ENCODE data around the gene CLCN4. TPM values are rescaled to one million over a fixed set of nuclear protein-coding genes. Genes with fewer than 3 reads are reported as not detected.

CLCN4 gene
- total and polyA plus RNA-seq, 4 experiments from 2014 or later: 0.28 to 0.29 TPM; not detected in 2

GRCh38 chrX:10126834-10127233 is 29.9 kb upstream of the CLCN4 start:
- Mint-ChIP-seq H3K27ac (peak overlapping the region in 2 of 7 donors; percentile 41 to 46), H3K36me3 (peaks cover 6 to 31% of the 10 kb centered on the region in 2 donors), H3K4me1 (peaks cover 0 to 5% (median 1%) of the 10 kb centered on the region in 4 donors), H3K27me3 (no peaks in the 10 kb centered on the region), H3K4me3 (no peak overlapping the region), H3K9me3 (no peaks in the 10 kb centered on the region)
- Histone ChIP-seq H3K4me1 (ENCODE audit: insufficient read depth, low read length) (no peaks in the 10 kb centered on the region), H3K36me3 (ENCODE audit: insufficient read depth, low read length) (peaks cover 20% of the 10 kb centered on the region), H3K9me3 (ENCODE audit: control insufficient read depth in 1 of 2, low read length in 2 of 2) (no peaks in the 10 kb centered on the region), H3K27me3 (ENCODE audit: insufficient read depth, low read length) (no peaks in the 10 kb centered on the region), H3K4me3 (ENCODE audit: low read length in 2 of 2) (no peak overlapping the region), H3K27ac (ENCODE audit: low read depth, low read length) (no peak overlapping the region)
- DNase-seq: no peak
- POLR2A ChIA-PET (ENCODE audit: partially characterized antibody): no interaction called here
- intact Hi-C loops (cut with micrococcal nuclease): no loop called here
- CTCF ChIA-PET (ENCODE audit: partially characterized antibody): no interaction called here

- no peak overlapping the region for H3K4me3 ChIP-seq (ENCODE audit: low read length in 2 of 2)
- H3K9me3 ChIP-seq (ENCODE audit: control insufficient read depth in 1 of 2, low read length in 2 of 2): no peaks in the 10 kb centered on the region
- no peaks in the 10 kb centered on the region for H3K27me3 Mint-ChIP-seq
- DNase-seq: no peak
- no peaks in the 10 kb centered on the region for H3K27me3 ChIP-seq (ENCODE audit: insufficient read depth, low read length)
- no peak overlapping the region for H3K27ac Mint-ChIP-seq
- H3K4me3 Mint-ChIP-seq: no peak overlapping the region
- H3K36me3 Mint-ChIP-seq: peaks cover 10 to 36% of the 10 kb centered on the region in 2 donors
- ChIA-PET POLR2A (ENCODE audit: partially characterized antibody) (no interaction called here), CTCF (ENCODE audit: partially characterized antibody) (no interaction called here)
- no peaks in the 10 kb centered on the region for H3K4me1 ChIP-seq (ENCODE audit: insufficient read depth, low read length)
- no peaks in the 10 kb centered on the region for H3K9me3 Mint-ChIP-seq
- H3K27ac ChIP-seq (ENCODE audit: low read depth, low read length): no peak overlapping the region
- intact Hi-C loops (cut with micrococcal nuclease): no loop called here
- H3K36me3 ChIP-seq (ENCODE audit: insufficient read depth, low read length): peaks cover 20% of the 10 kb centered on the region
- H3K4me1 Mint-ChIP-seq: peaks cover 0 to 3% (median 0%) of the 10 kb centered on the region in 4 donors
Observed at GRCh38 chrX:10128386-10128785, 28.4 kb upstream of the CLCN4 start.

- H3K27me3 ChIP-seq (ENCODE audit: insufficient read depth, low read length): no peaks in the 10 kb centered on the region
- no peaks in the 10 kb centered on the region for H3K9me3 ChIP-seq (ENCODE audit: control insufficient read depth in 1 of 2, low read length in 2 of 2)
- ChIA-PET POLR2A (ENCODE audit: partially characterized antibody) (no interaction called here), CTCF (ENCODE audit: partially characterized antibody) (no interaction called here)
- Mint-ChIP-seq H3K4me1 (peaks cover 0 to 3% (median 0%) of the 10 kb centered on the region in 4 donors), H3K27me3 (no peaks in the 10 kb centered on the region), H3K36me3 (peaks cover 16 to 44% of the 10 kb centered on the region in 2 donors), H3K4me3 (no peak overlapping the region), H3K27ac (peak overlapping the region in 1 of 7 donors; percentile 7), H3K9me3 (no peaks in the 10 kb centered on the region)
- no peaks in the 10 kb centered on the region for H3K4me1 ChIP-seq (ENCODE audit: insufficient read depth, low read length)
- intact Hi-C loops (cut with micrococcal nuclease): no loop called here
- no peak overlapping the region for H3K4me3 ChIP-seq (ENCODE audit: low read length in 2 of 2)
- no peak for DNase-seq
- H3K36me3 ChIP-seq (ENCODE audit: insufficient read depth, low read length): peaks cover 18% of the 10 kb centered on the region
- no peak overlapping the region for H3K27ac ChIP-seq (ENCODE audit: low read depth, low read length)
Observed at GRCh38 chrX:10129229-10129628, 27.5 kb upstream of the CLCN4 start.

GRCh38 chrX:10130354-10130753 is 26.4 kb upstream of the CLCN4 start:
- ChIA-PET POLR2A (ENCODE audit: partially characterized antibody) (no interaction called here), CTCF (ENCODE audit: partially characterized antibody) (no interaction called here)
- no peaks in the 10 kb centered on the region for H3K9me3 Mint-ChIP-seq
- Histone ChIP-seq H3K36me3 (ENCODE audit: insufficient read depth, low read length) (peaks cover 14% of the 10 kb centered on the region), H3K4me3 (ENCODE audit: low read length in 2 of 2) (no peak overlapping the region), H3K9me3 (ENCODE audit: control insufficient read depth in 1 of 2, low read length in 2 of 2) (no peaks in the 10 kb centered on the region), H3K27me3 (ENCODE audit: insufficient read depth, low read length) (no peaks in the 10 kb centered on the region), H3K27ac (ENCODE audit: low read depth, low read length) (no peak overlapping the region), H3K4me1 (ENCODE audit: insufficient read depth, low read length) (no peaks in the 10 kb centered on the region)
- H3K27me3 Mint-ChIP-seq: no peaks in the 10 kb centered on the region
- H3K27ac Mint-ChIP-seq: peak overlapping the region in 1 of 7 donors; percentile 10
- peaks cover 0 to 3% (median 0%) of the 10 kb centered on the region in 4 donors for H3K4me1 Mint-ChIP-seq
- H3K36me3 Mint-ChIP-seq: peaks cover 16 to 50% of the 10 kb centered on the region in 2 donors
- intact Hi-C loops (cut with micrococcal nuclease): no loop called here
- H3K4me3 Mint-ChIP-seq: no peak overlapping the region
- DNase-seq: no peak

- POLR2A ChIA-PET (ENCODE audit: partially characterized antibody): no interaction called here
- H3K4me1 Mint-ChIP-seq: no peaks in the 10 kb centered on the region
Observed at GRCh38 chrX:10133980-10134676, 22.6 kb upstream of the CLCN4 start.

GRCh38 chrX:10134921-10135320 is 21.9 kb upstream of the CLCN4 start:
- no peaks in the 10 kb centered on the region for H3K27me3 ChIP-seq (ENCODE audit: insufficient read depth, low read length)
- H3K27ac ChIP-seq (ENCODE audit: low read depth, low read length): no peak overlapping the region
- no peak for DNase-seq
- Mint-ChIP-seq H3K4me3 (no peak overlapping the region), H3K9me3 (no peaks in the 10 kb centered on the region), H3K4me1 (no peaks in the 10 kb centered on the region), H3K27me3 (no peaks in the 10 kb centered on the region), H3K27ac (no peak overlapping the region), H3K36me3 (peaks cover 15 to 43% of the 10 kb centered on the region in 2 donors)
- CTCF ChIA-PET (ENCODE audit: partially characterized antibody): no interaction called here
- no peaks in the 10 kb centered on the region for H3K4me1 ChIP-seq (ENCODE audit: insufficient read depth, low read length)
- POLR2A ChIA-PET (ENCODE audit: partially characterized antibody): no interaction called here
- no peak overlapping the region for H3K4me3 ChIP-seq (ENCODE audit: low read length in 2 of 2)
- intact Hi-C loops (cut with micrococcal nuclease): no loop called here
- no peaks in the 10 kb centered on the region for H3K9me3 ChIP-seq (ENCODE audit: control insufficient read depth in 1 of 2, low read length in 2 of 2)
- peaks cover 12% of the 10 kb centered on the region for H3K36me3 ChIP-seq (ENCODE audit: insufficient read depth, low read length)

More at GRCh38 chrX:10133980-10134676, 22.6 kb upstream of the CLCN4 start:
- no peak for DNase-seq
- Histone ChIP-seq H3K27ac (ENCODE audit: low read depth, low read length) (no peak overlapping the region), H3K4me3 (ENCODE audit: low read length in 2 of 2) (no peak overlapping the region), H3K9me3 (ENCODE audit: control insufficient read depth in 1 of 2, low read length in 2 of 2) (no peaks in the 10 kb centered on the region), H3K4me1 (ENCODE audit: insufficient read depth, low read length) (no peaks in the 10 kb centered on the region), H3K36me3 (ENCODE audit: insufficient read depth, low read length) (peaks cover 16% of the 10 kb centered on the region), H3K27me3 (ENCODE audit: insufficient read depth, low read length) (no peaks in the 10 kb centered on the region)
- no peaks in the 10 kb centered on the region for H3K9me3 Mint-ChIP-seq
- CTCF ChIA-PET (ENCODE audit: partially characterized antibody): no interaction called here
- no peak overlapping the region for H3K27ac Mint-ChIP-seq
- peaks cover 15 to 45% of the 10 kb centered on the region in 2 donors for H3K36me3 Mint-ChIP-seq
- no peak overlapping the region for H3K4me3 Mint-ChIP-seq
- intact Hi-C loops (cut with micrococcal nuclease): no loop called here
- no peaks in the 10 kb centered on the region for H3K27me3 Mint-ChIP-seq

- intact Hi-C loops (cut with micrococcal nuclease): no loop called here
- Histone ChIP-seq H3K36me3 (ENCODE audit: insufficient read depth, low read length) (peaks cover 12% of the 10 kb centered on the region), H3K27me3 (ENCODE audit: insufficient read depth, low read length) (no peaks in the 10 kb centered on the region), H3K4me1 (ENCODE audit: insufficient read depth, low read length) (no peaks in the 10 kb centered on the region), H3K4me3 (ENCODE audit: low read length in 2 of 2) (no peak overlapping the region), H3K27ac (ENCODE audit: low read depth, low read length) (no peak overlapping the region), H3K9me3 (ENCODE audit: control insufficient read depth in 1 of 2, low read length in 2 of 2) (no peaks in the 10 kb centered on the region)
- Mint-ChIP-seq H3K27me3 (no peaks in the 10 kb centered on the region), H3K27ac (no peak overlapping the region), H3K4me3 (no peak overlapping the region), H3K9me3 (no peaks in the 10 kb centered on the region), H3K36me3 (peaks cover 17 to 48% of the 10 kb centered on the region in 2 donors), H3K4me1 (no peaks in the 10 kb centered on the region)
- ChIA-PET POLR2A (ENCODE audit: partially characterized antibody) (no interaction called here), CTCF (ENCODE audit: partially characterized antibody) (no interaction called here)
- DNase-seq: no peak
Observed at GRCh38 chrX:10135561-10136399, 21.0 kb upstream of the CLCN4 start.

All from CD4-positive, alpha-beta memory T cell (primary cell).